ENCODE results near the gene WWP2. TPM values are rescaled to one million over a fixed set of nuclear protein-coding genes. Genes with fewer than 3 reads are reported as not detected.

The WWP2 gene
- total and polyA plus RNA-seq, 2 donors (not counting 3 experiments of a cell fraction or from before 2014, with no cell fraction given), result 17.9 to 44.9 TPM

DNA sequence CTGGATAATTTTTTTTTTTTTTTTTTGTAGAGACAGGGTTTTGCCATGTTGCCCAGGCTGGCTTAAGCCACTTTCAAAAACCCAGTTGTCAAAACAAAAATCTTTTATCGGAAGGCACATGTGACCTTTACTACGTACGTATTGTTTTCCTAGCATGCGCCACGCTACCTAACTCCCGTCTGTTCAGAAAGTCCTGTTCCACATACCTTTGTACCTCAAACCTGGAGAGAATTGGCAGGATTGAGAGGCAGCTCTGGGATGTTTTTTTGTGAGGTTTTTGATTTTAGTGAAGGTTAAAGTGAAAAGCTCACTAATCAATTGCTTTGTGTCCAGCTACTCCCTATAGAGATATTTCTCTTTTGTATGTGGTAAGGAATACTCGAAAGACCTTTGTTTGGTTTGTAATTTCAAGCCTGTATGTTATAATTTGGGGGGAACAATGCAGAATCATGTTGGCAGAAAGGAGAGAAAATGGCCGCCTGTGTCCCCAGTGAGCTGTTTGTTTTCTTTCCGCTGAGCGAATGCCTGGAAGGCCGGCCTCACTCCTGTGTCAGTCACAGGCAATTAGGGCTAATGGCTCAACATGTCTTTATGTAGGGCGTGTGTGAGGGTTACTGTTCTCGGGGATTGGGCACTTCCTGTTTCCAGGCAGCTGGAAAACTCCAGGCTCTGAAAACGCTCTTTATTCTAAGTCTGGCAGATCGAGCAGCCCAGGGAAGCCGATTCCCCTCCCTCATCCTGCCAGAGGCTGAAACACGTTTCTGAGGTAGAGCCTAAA lies 128.2 kb downstream of the WWP2 start:
- intact Hi-C loops (cut with micrococcal nuclease) (no loop called here), dilution Hi-C loops (cut with MboI; ENCODE audit: extremely low pct_ligation_motif_present, low sequenced_read_pairs) (no loop called here)
- CTCF ChIA-PET, result interaction anchor here (1.3 kb wide), 1 partner anchor 40 kb away, joined by 8 read pairs; no protein-coding TSS in a partner anchor
- Histone ChIP-seq H3K27ac (ENCODE audit: insufficient read depth, low read depth, low read length) (peak overlapping the region; percentile 50), H3K79me2 (ENCODE audit: control insufficient read depth, insufficient read depth, low read length) (no peaks in the 10 kb centered on the region), H3K4me2 (ENCODE audit: insufficient read depth, low read length) (peak overlapping the region; percentile 21), H3K4me3 (replicated peaks in 1 of 3; ENCODE audit: insufficient read depth in 1 of 3, low read depth in 1 of 3, low read length in 3 of 3) (no peak overlapping the region), H2AFZ (ENCODE audit: low read depth, low read length) (peak overlapping the region; percentile 63), H3K27me3 (ENCODE audit: control insufficient read depth in 2 of 2, insufficient read depth in 2 of 2, low read length in 2 of 2) (no peaks in the 10 kb centered on the region), H3K36me3 (ENCODE audit: control insufficient read depth in 2 of 2, extremely low read depth in 1 of 2, insufficient read depth in 2 of 2, low read length in 2 of 2) (peaks cover 0 to 2% of the 10 kb centered on the region in 2 experiments), H3K9ac (replicated peaks; ENCODE audit: extremely low read depth, insufficient read depth, low read length) (peak overlapping the region; percentile 48), H3K9me3 (replicated peaks; ENCODE audit: control insufficient read depth, insufficient read depth, low read length) (no peaks in the 10 kb centered on the region), H3K9me1 (replicated peaks; ENCODE audit: control insufficient read depth, extremely low read depth, insufficient read depth, low read length) (no peaks in the 10 kb centered on the region), H4K20me1 (replicated peaks; ENCODE audit: control insufficient read depth, extremely low read depth, insufficient read depth, low read length) (no peaks in the 10 kb centered on the region), H3K4me1 (ENCODE audit: control insufficient read depth, extremely low read depth, insufficient read depth, low read length) (peaks cover 10% of the 10 kb centered on the region)
- POLR2A ChIA-PET, result no interaction called here
- DNase-seq (ENCODE audit: low read depth, low spot score), result peak; percentile 82
- no TSS peak for BruUV-seq (replicated peaks)
- TF ChIP-seq, protein P1, sequence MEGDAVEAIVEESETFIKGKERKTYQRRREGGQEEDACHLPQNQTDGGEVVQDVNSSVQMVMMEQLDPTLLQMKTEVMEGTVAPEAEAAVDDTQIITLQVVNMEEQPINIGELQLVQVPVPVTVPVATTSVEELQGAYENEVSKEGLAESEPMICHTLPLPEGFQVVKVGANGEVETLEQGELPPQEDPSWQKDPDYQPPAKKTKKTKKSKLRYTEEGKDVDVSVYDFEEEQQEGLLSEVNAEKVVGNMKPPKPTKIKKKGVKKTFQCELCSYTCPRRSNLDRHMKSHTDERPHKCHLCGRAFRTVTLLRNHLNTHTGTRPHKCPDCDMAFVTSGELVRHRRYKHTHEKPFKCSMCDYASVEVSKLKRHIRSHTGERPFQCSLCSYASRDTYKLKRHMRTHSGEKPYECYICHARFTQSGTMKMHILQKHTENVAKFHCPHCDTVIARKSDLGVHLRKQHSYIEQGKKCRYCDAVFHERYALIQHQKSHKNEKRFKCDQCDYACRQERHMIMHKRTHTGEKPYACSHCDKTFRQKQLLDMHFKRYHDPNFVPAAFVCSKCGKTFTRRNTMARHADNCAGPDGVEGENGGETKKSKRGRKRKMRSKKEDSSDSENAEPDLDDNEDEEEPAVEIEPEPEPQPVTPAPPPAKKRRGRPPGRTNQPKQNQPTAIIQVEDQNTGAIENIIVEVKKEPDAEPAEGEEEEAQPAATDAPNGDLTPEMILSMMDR (IDR thresholded peaks at IDR 0.05; ENCODE audit: extremely low read depth in 1 of 2, insufficient read depth in 1 of 2, low read depth in 1 of 2, low read length in 2 of 2), result no peak
- TF ChIP-seq GATA2 (IDR thresholded peaks at IDR 0.05; ENCODE audit: insufficient read depth, insufficient read length, low read depth, low read length) (no peak), JUN (IDR thresholded peaks at IDR 0.05; ENCODE audit: borderline replicate concordance, insufficient read depth, insufficient read length, low read depth) (no peak), POLR2A (IDR thresholded peaks at IDR 0.05; ENCODE audit: low read depth, low read length) (no peak), POLR2AphosphoS5 (IDR thresholded peaks at IDR 0.05; ENCODE audit: insufficient read depth, low read depth, low read length) (no peak), MYC (IDR thresholded peaks at IDR 0.05; ENCODE audit: low read depth, low read length) (no peak), FOS (IDR thresholded peaks at IDR 0.05; ENCODE audit: borderline replicate concordance, insufficient read depth, low read length) (no peak), EZH2 (IDR thresholded peaks at IDR 0.05; ENCODE audit: borderline replicate concordance, low read depth, low read length, severe bottlenecking) (no peak)
- TF ChIP-seq, protein P2, sequence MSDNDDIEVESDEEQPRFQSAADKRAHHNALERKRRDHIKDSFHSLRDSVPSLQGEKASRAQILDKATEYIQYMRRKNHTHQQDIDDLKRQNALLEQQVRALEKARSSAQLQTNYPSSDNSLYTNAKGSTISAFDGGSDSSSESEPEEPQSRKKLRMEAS (IDR thresholded peaks at IDR 0.05; ENCODE audit: insufficient read depth, insufficient read length), result no peak
- peak; percentile 85 for FAIRE-seq

Data from endothelial cell of umbilical vein (primary cell).